Heart left ventricle (tissue), 13 donors: ENCODE measurements around the gene PDE6C.

Experiments
- CTCF ChIP-seq, 12 donors: fragments of 200-600 bp; sonication (generic) in 4 of 12; IDR thresholded peaks; one replicate each; pipeline versions ENCODE4 v1.5.0 to v1.8.0; 2018 to 2022; ENCODE audit warnings: antibody characterized with exemption in 12 of 12, mild to moderate bottlenecking in 5 of 12
- POLR2A ChIP-seq, 2 donors: fragments of 450-650 bp; IDR thresholded peaks; one replicate each; pipeline ENCODE4 v1.6.1; 2017; ENCODE audit warnings: antibody characterized with exemption in 2 of 2, mild to moderate bottlenecking in 2 of 2, moderate library complexity in 2 of 2
- donor health status: ischemic (EF 13 %, LVEDD 7.1; RV severe dilation, severe dysfunction).
- donor health status: DM: no; HTN: yes; CAD: no.
- donor health status: DM: no; HTN: no; CAD: no.
- donor health status: ischemic (EF 25% LVEDD 6.9; RV normal size, moderate dysfunction).
- donor health status: ischemic (EF 25% LVEDD 5.7; RV mildly dilated, moderate dysfunction).
- donor health status: ischemic (EF 35%, LVEDD 5.7; RV mildly dilated, moderate dysfunction).
- donor health status: nonischemic (EF 11% LVEDD 7.7; RV severe dilation, severe dysfunction).
- donor health status: DM: yes; HTN: yes; CAD: no.
- donor health status: PGD.
- donor health status: ischemic (EF 29% LVEDD 5.4; RV normal size, mild dysfunction).
- donor health status: nonischemic (EF 23%, LVEDD 6.1; RV moderate dilation, normal function).

- no peak for TF ChIP-seq CTCF (IDR thresholded peaks at IDR 0.05)
- no peak for TF ChIP-seq POLR2A (IDR thresholded peaks at IDR 0.05)
Observed at GRCh38 chr10:93597075-93597599, 15.2 kb upstream of the PDE6C start.
